Measurements from ENCODE around the gene ATP5MG. TPM values are rescaled to one million over a fixed set of nuclear protein-coding genes. Genes with fewer than 3 reads are reported as not detected.
A peak's percentile ranks its signal among the peaks of the same experiment; 100 is the strongest.

Gene ATP5MG
- total and polyA plus RNA-seq, 2 donors (not counting 1 experiment from before 2014, with no cell fraction given) = 118 to 142 TPM

- peaks cover 0 to 15% of the 10 kb centered on the region in 2 experiments for H3K36me3 ChIP-seq (replicated peaks in 1 of 2; ENCODE audit: control extremely low read depth in 1 of 2, control insufficient read depth in 1 of 2, extremely low read depth in 1 of 2, insufficient read depth in 2 of 2, low read length in 1 of 2)
- peaks cover 49% of the 10 kb centered on the region for H3K79me2 ChIP-seq (ENCODE audit: control insufficient read depth, insufficient read depth, low read length)
Observed at GRCh38 chr11:118359295-118359958, 42.0 kb upstream of the ATP5MG start, which contains the start of gene UBE4A. TSS of gene UBE4A (plus strand) at chr11:118359600. CDS start at chr11:118365081, 5,481 bp downstream.

More at GRCh38 chr11:118359295-118359958, 42.0 kb upstream of the ATP5MG start, which contains the start of gene UBE4A:
- Histone ChIP-seq H3K9ac (ENCODE audit: low read length) (peak within 1 kb of the TSS; percentile 94), H3K4me3 (ENCODE audit: control extremely low read depth in 1 of 5, extremely low read depth in 1 of 5, insufficient read depth in 1 of 5, low read depth in 2 of 5, low read length in 4 of 5) (peak within 1 kb of the TSS; percentile 82 to 98 (median 92)), H4K20me1 (ENCODE audit: control insufficient read depth, insufficient read depth, low read length, poor library complexity, severe bottlenecking) (peaks cover 12% of the 10 kb centered on the region), H3K9me3 (ENCODE audit: control extremely low read depth in 1 of 3, control insufficient read depth in 2 of 3, insufficient read depth in 1 of 3, low read length in 2 of 3) (peaks cover 0 to 4% (median 1%) of the 10 kb centered on the region in 3 donors), H3K4me2 (replicated peaks; ENCODE audit: low read depth, low read length, poor library complexity, severe bottlenecking) (peak within 1 kb of the TSS; percentile 89), H2AFZ (ENCODE audit: insufficient read depth, low read depth, low read length, poor library complexity, severe bottlenecking) (peak within 1 kb of the TSS; percentile 87), H3K4me1 (ENCODE audit: control insufficient read depth in 2 of 2, insufficient read depth in 2 of 2, low read length in 2 of 2) (peaks cover 18 to 23% of the 10 kb centered on the region in 2 donors), H3K27me3 (replicated peaks in 1 of 4; ENCODE audit: control extremely low read depth in 1 of 4, control insufficient read depth in 3 of 4, insufficient read depth in 4 of 4, low read length in 3 of 4) (no peaks in the 10 kb centered on the region), H3K27ac (ENCODE audit: low read length in 2 of 2) (peak within 1 kb of the TSS; percentile 73 to 93)
- H3K4me3 Mint-ChIP-seq = peak within 1 kb of the TSS; percentile 98
- peaks cover 39% of the 10 kb centered on the region for H3K4me1 Mint-ChIP-seq
- DNase-seq (peak; percentile 97), ATAC-seq (ENCODE audit: low read depth) (peak; percentile 91)
- intact Hi-C loops (cut with micrococcal nuclease) = loop anchor here (1.0 to 2.0 kb wide), 4 partner anchors 42 to 213 kb away; partner anchors contain the start of genes ARCN1, ATP5MG, KMT2A and MPZL3
- no peaks in the 10 kb centered on the region for H3K9me3 Mint-ChIP-seq (ENCODE audit: insufficient read depth)
- POLR2A ChIA-PET = interaction anchor here (1.2 kb wide), 1 partner anchor 161 kb away, joined by 3 read pairs; no protein-coding TSS in a partner anchor
- 6% methylated on average over 32 of the region's 33 CpGs for WGBS (ENCODE audit: insufficient coverage)
- TF ChIP-seq CTCF (IDR thresholded peaks at IDR 0.05) (no peak), EZH2 (IDR thresholded peaks at IDR 0.05; ENCODE audit: borderline replicate concordance, insufficient read depth, low read depth, low read length, poor library complexity, severe bottlenecking) (no peak)
- peak within 1 kb of the TSS; percentile 96 for H3K27ac Mint-ChIP-seq
- H3K27me3 Mint-ChIP-seq = no peaks in the 10 kb centered on the region
- CTCF ChIA-PET = interaction anchor here (0.6 to 4.6 kb wide), 6 partner anchors 61 to 552 kb away, joined by 3 to 30 read pairs (median 4); no protein-coding TSS in a partner anchor
